ENCODE data around the gene CLECL1.
"Not testable (repeated sequence)": the region's sequence is repeated elsewhere in the genome, so short reads cannot be mapped to it uniquely, and the experiment has no call there.

CLECL1 gene

GRCh38 chr12:9695150-9695549 is 37.7 kb downstream of the CLECL1 start:
- not testable (repeated sequence) for H3K27ac ChIP-seq (ENCODE audit: low read length); H3K4me2 ChIP-seq (ENCODE audit: low read length); H3K27me3 ChIP-seq (ENCODE audit: low read depth, low read length); H3K79me2 ChIP-seq (ENCODE audit: low read length); H2AFZ ChIP-seq (ENCODE audit: low read depth, low read length); H3K9ac ChIP-seq (ENCODE audit: low read length); H3K9me3 ChIP-seq (ENCODE audit: insufficient read depth, low read length); H4K20me1 ChIP-seq (ENCODE audit: insufficient read depth, low read length); H3K4me3 ChIP-seq (ENCODE audit: low read length)
- Histone ChIP-seq H3K36me3 (replicated peaks; ENCODE audit: low read depth, low read length) (peaks cover 62% of the 10 kb centered on the region), H3K4me1 (ENCODE audit: low read length) (peaks cover 34% of the 10 kb centered on the region)
- TF ChIP-seq CTCF (IDR thresholded peaks at IDR 0.05; ENCODE audit: low read depth, low read length) = peak; percentile 23; the same call in 1 of the 2 replicates

GRCh38 chr12:9694241-9694640 is 38.7 kb downstream of the CLECL1 start:
- H3K79me2 ChIP-seq (ENCODE audit: low read length) = no peaks in the 10 kb centered on the region
- peaks cover 15% of the 10 kb centered on the region; the same call in 1 of the 2 replicates for H3K9me3 ChIP-seq (ENCODE audit: insufficient read depth, low read length)
- no peak overlapping the region for H3K4me2 ChIP-seq (ENCODE audit: low read length)
- H3K36me3 ChIP-seq (replicated peaks; ENCODE audit: low read depth, low read length) = peaks cover 71% of the 10 kb centered on the region
- no peak overlapping the region for H3K9ac ChIP-seq (ENCODE audit: low read length)
- H3K27ac ChIP-seq (ENCODE audit: low read length) = no peak overlapping the region
- H3K4me1 ChIP-seq (ENCODE audit: low read length) = peaks cover 26% of the 10 kb centered on the region
- no peaks in the 10 kb centered on the region for H4K20me1 ChIP-seq (ENCODE audit: insufficient read depth, low read length)
- no peak overlapping the region for H3K4me3 ChIP-seq (ENCODE audit: low read length)
- H3K27me3 ChIP-seq (ENCODE audit: low read depth, low read length) = no peaks in the 10 kb centered on the region
- TF ChIP-seq CTCF (IDR thresholded peaks at IDR 0.05; ENCODE audit: low read depth, low read length) (no peak), EZH2phosphoT487 (IDR thresholded peaks at IDR 0.05; ENCODE audit: low read depth) (no peak)
- H2AFZ ChIP-seq (ENCODE audit: low read depth, low read length) = no peak overlapping the region

GRCh38 chr12:9692909-9693308 is 40.0 kb downstream of the CLECL1 start:
- Histone ChIP-seq H3K9me3 (ENCODE audit: insufficient read depth, low read length) (peaks cover 9% of the 10 kb centered on the region; the same call in 1 of the 2 replicates), H3K4me2 (ENCODE audit: low read length) (no peak overlapping the region), H3K27me3 (ENCODE audit: low read depth, low read length) (no peaks in the 10 kb centered on the region), H4K20me1 (ENCODE audit: insufficient read depth, low read length) (no peaks in the 10 kb centered on the region), H3K4me1 (ENCODE audit: low read length) (peaks cover 20% of the 10 kb centered on the region), H3K4me3 (ENCODE audit: low read length) (no peak overlapping the region), H3K9ac (ENCODE audit: low read length) (no peak overlapping the region), H3K27ac (ENCODE audit: low read length) (no peak overlapping the region), H3K79me2 (ENCODE audit: low read length) (no peaks in the 10 kb centered on the region), H3K36me3 (replicated peaks; ENCODE audit: low read depth, low read length) (peaks cover 76% of the 10 kb centered on the region), H2AFZ (ENCODE audit: low read depth, low read length) (no peak overlapping the region)
- TF ChIP-seq CTCF (IDR thresholded peaks at IDR 0.05; ENCODE audit: low read depth, low read length) = no peak
- no peak for TF ChIP-seq EZH2phosphoT487 (IDR thresholded peaks at IDR 0.05; ENCODE audit: low read depth)

- Histone ChIP-seq H3K36me3 (replicated peaks; ENCODE audit: low read depth, low read length) (peaks cover 64% of the 10 kb centered on the region), H3K4me3 (ENCODE audit: low read length) (no peak overlapping the region), H3K9ac (ENCODE audit: low read length) (no peak overlapping the region), H3K4me2 (ENCODE audit: low read length) (no peak overlapping the region), H2AFZ (ENCODE audit: low read depth, low read length) (no peak overlapping the region), H4K20me1 (ENCODE audit: insufficient read depth, low read length) (no peaks in the 10 kb centered on the region), H3K27me3 (ENCODE audit: low read depth, low read length) (no peaks in the 10 kb centered on the region), H3K9me3 (ENCODE audit: insufficient read depth, low read length) (peaks cover 15% of the 10 kb centered on the region; the same call in 1 of the 2 replicates), H3K4me1 (ENCODE audit: low read length) (no peaks in the 10 kb centered on the region; the same call in 1 of the 2 replicates), H3K27ac (ENCODE audit: low read length) (no peak overlapping the region), H3K79me2 (ENCODE audit: low read length) (peaks cover 24% of the 10 kb centered on the region)
- no peak for TF ChIP-seq CTCF (IDR thresholded peaks at IDR 0.05; ENCODE audit: low read depth, low read length)
- TF ChIP-seq EZH2phosphoT487 (IDR thresholded peaks at IDR 0.05; ENCODE audit: low read depth) = no peak
Observed at GRCh38 chr12:9687228-9687627, 45.7 kb downstream of the CLECL1 start.

Data from OCI-LY3 (cell line).